ENCODE results near the gene OR6B3. TPM values are rescaled to one million over a fixed set of nuclear protein-coding genes. Genes with fewer than 3 reads are reported as not detected.

The OR6B3 gene
- total and polyA plus RNA-seq, 2 of the 8 experiments (the other 6 are each of a cell fraction or from before 2014, with no cell fraction given): not detected

- H3K56ac ChIP-seq (replicated peaks; ENCODE audit: insufficient read length, low read depth, low read length): no peak overlapping the region
- H3K79me2 ChIP-seq (ENCODE audit: control insufficient read depth in 1 of 2, insufficient read depth in 2 of 2, low read length in 2 of 2): no peaks in the 10 kb centered on the region
- H2BK5ac ChIP-seq (ENCODE audit: low read depth, low read length): no peak overlapping the region
- H2AK5ac ChIP-seq (ENCODE audit: low read depth, low read length): no peak overlapping the region
- no peak overlapping the region for H3K18ac ChIP-seq (ENCODE audit: extremely low read depth, low read length)
- no peak overlapping the region for H3K23ac ChIP-seq (ENCODE audit: insufficient read length)
- H2AFZ ChIP-seq (ENCODE audit: low read length): no peak overlapping the region
- no peak overlapping the region for H3K14ac ChIP-seq (ENCODE audit: insufficient read length)
- 96% methylated on average over 13 of the region's 13 CpGs; no CpG with 5 or more reads in 1 of the 2 experiments for WGBS, 2 experiments (ENCODE audit: extremely low coverage in 1 of 2, insufficient coverage in 1 of 2, insufficient read length in 1 of 2, insufficient replicate concordance in 2 of 2, low coverage in 1 of 2, low lambda C conversion rate in 2 of 2, missing lambda C conversion rate in 1 of 2)
- H4K8ac ChIP-seq (ENCODE audit: extremely low read depth, insufficient read depth, low read length): no peak overlapping the region
- H4K5ac ChIP-seq (ENCODE audit: insufficient read length, low read depth, low read length): no peak overlapping the region
- H3K27ac ChIP-seq (ENCODE audit: low read depth, low read length): no peak overlapping the region
- H3K79me1 ChIP-seq (ENCODE audit: low read depth, low read length): no peaks in the 10 kb centered on the region
- FAIRE-seq (no peak), DNase-seq (ENCODE audit: low read depth in 1 of 2, low spot score in 2 of 2) (no peak)
- H3K36me3 ChIP-seq (ENCODE audit: control insufficient read depth in 2 of 4, insufficient read depth in 4 of 4, low read length in 3 of 4): no peaks in the 10 kb centered on the region
- CTCF ChIA-PET (ENCODE audit: partially characterized antibody): no interaction called here
- no peak overlapping the region for H3K4me2 ChIP-seq (ENCODE audit: insufficient read depth in 1 of 2, low read depth in 2 of 2, low read length in 2 of 2)
- no peak overlapping the region for H2BK12ac ChIP-seq (ENCODE audit: low read depth, low read length)
- no peak overlapping the region for H2BK15ac ChIP-seq (ENCODE audit: low read length)
- H3K27me3 ChIP-seq (replicated peaks in 1 of 4; ENCODE audit: control insufficient read depth in 3 of 4, extremely low read depth in 1 of 4, insufficient read depth in 3 of 4, low read length in 3 of 4): no peaks in the 10 kb centered on the region; a peak in 1 of 7 replicates
- H3K4ac ChIP-seq (replicated peaks; ENCODE audit: insufficient read length, low read depth, low read length): no peak overlapping the region
- no peaks in the 10 kb centered on the region for H3K23me2 ChIP-seq (ENCODE audit: low read depth, low read length)
- peaks cover 3 to 11% of the 10 kb centered on the region in 2 experiments; a peak in 1 of 4 replicates for H3K9me3 ChIP-seq (ENCODE audit: insufficient read depth in 2 of 2, low read depth in 1 of 2, low read length in 1 of 2)
- no peaks in the 10 kb centered on the region for H4K20me1 ChIP-seq (replicated peaks in 1 of 2; ENCODE audit: control insufficient read depth in 1 of 2, insufficient read depth in 2 of 2, low read length in 2 of 2)
- POLR2A ChIA-PET (ENCODE audit: partially characterized antibody): no interaction called here
- no peak overlapping the region for H3K9ac ChIP-seq (replicated peaks in 1 of 4; ENCODE audit: extremely low read depth in 1 of 4, low read depth in 3 of 4, low read length in 3 of 4)
- H3K4me3 ChIP-seq (ENCODE audit: extremely low read depth in 1 of 4, insufficient read depth in 2 of 4, low read depth in 3 of 4, low read length in 4 of 4): no peak overlapping the region
- H2BK20ac ChIP-seq (ENCODE audit: low read length): no peak overlapping the region
- H3K4me1 ChIP-seq (replicated peaks in 1 of 4; ENCODE audit: control insufficient read depth in 3 of 4, insufficient read depth in 4 of 4, low read length in 3 of 4): no peaks in the 10 kb centered on the region
- no peak overlapping the region for H4K91ac ChIP-seq (replicated peaks; ENCODE audit: insufficient read length, low read length)
- no peak overlapping the region for H2BK120ac ChIP-seq (replicated peaks; ENCODE audit: low read depth, low read length)
- TF ChIP-seq CHD7 (IDR thresholded peaks at IDR 0.05; ENCODE audit: insufficient replicate concordance, low read length): no peak
Observed at GRCh38 chr2:240045098-240045497, 8.2 kb downstream of the OR6B3 start.
